ENCODE results near the gene EEF1A2.
A peak's percentile ranks its signal among the peaks of the same experiment; 100 is the strongest.

Gene EEF1A2

GRCh38 chr20:63520504-63520933 lies 21.6 kb upstream of the EEF1A2 start, which contains the start of gene PPDPF:
Gene PPDPF, plus strand, starts transcription at chr20:63520765. Its CDS starts 544 bp downstream, at chr20:63521309.
- no peak within 1 kb of the TSS for H3K9ac ChIP-seq
- no peak for TF ChIP-seq CTCF (conservative IDR thresholded peaks at IDR 0.05; ENCODE audit: low read depth, low read length)
- no peaks in the 10 kb centered on the region for H4K20me1 ChIP-seq (ENCODE audit: insufficient read depth)
- H3K27ac ChIP-seq = no peak within 1 kb of the TSS
- H3K36me3 ChIP-seq (ENCODE audit: insufficient read depth) = no peaks in the 10 kb centered on the region
- H3K4me3 ChIP-seq (IDR thresholded peaks at IDR 0.05; ENCODE audit: insufficient read depth, low read depth, low read length) = no peak within 1 kb of the TSS
- H2AFZ ChIP-seq (ENCODE audit: low read depth) = peak within 1 kb of the TSS; percentile 49
- no peaks in the 10 kb centered on the region for H3K79me2 ChIP-seq (ENCODE audit: insufficient read depth, low read depth)
- H3K4me1 ChIP-seq (ENCODE audit: low read depth, poor library complexity, severe bottlenecking) = no peaks in the 10 kb centered on the region
- H3K27me3 ChIP-seq (ENCODE audit: insufficient read depth, low read depth) = peaks cover 59% of the 10 kb centered on the region
- peak within 1 kb of the TSS; percentile 45; the same call in 1 of the 2 replicates for H3K4me2 ChIP-seq

GRCh38 chr20:63519668-63520503 lies 21.0 kb upstream of the EEF1A2 start:
- Histone ChIP-seq H3K36me3 (ENCODE audit: insufficient read depth) (no peaks in the 10 kb centered on the region; the same call in 1 of the 2 replicates), H3K27me3 (ENCODE audit: insufficient read depth, low read depth) (peaks cover 60% of the 10 kb centered on the region), H3K9ac (no peak overlapping the region), H3K4me3 (IDR thresholded peaks at IDR 0.05; ENCODE audit: insufficient read depth, low read depth, low read length) (no peak overlapping the region), H3K4me1 (ENCODE audit: low read depth, poor library complexity, severe bottlenecking) (no peaks in the 10 kb centered on the region), H3K79me2 (ENCODE audit: insufficient read depth, low read depth) (no peaks in the 10 kb centered on the region), H2AFZ (ENCODE audit: low read depth) (peak overlapping the region; percentile 49; the same call in 1 of the 2 replicates), H4K20me1 (ENCODE audit: insufficient read depth) (no peaks in the 10 kb centered on the region), H3K4me2 (peak overlapping the region; percentile 45; the same call in 1 of the 2 replicates), H3K27ac (no peak overlapping the region)
- no peak for TF ChIP-seq CTCF (conservative IDR thresholded peaks at IDR 0.05; ENCODE audit: low read depth, low read length)

- H3K9ac ChIP-seq = no peak overlapping the region
- peaks cover 60% of the 10 kb centered on the region for H3K27me3 ChIP-seq (ENCODE audit: insufficient read depth, low read depth)
- H3K79me2 ChIP-seq (ENCODE audit: insufficient read depth, low read depth) = no peaks in the 10 kb centered on the region
- H3K4me2 ChIP-seq = no peak overlapping the region
- no peak overlapping the region for H3K4me3 ChIP-seq (IDR thresholded peaks at IDR 0.05; ENCODE audit: insufficient read depth, low read depth, low read length)
- H3K36me3 ChIP-seq (ENCODE audit: insufficient read depth) = no peaks in the 10 kb centered on the region; the same call in 1 of the 2 replicates
- H4K20me1 ChIP-seq (ENCODE audit: insufficient read depth) = no peaks in the 10 kb centered on the region
- no peaks in the 10 kb centered on the region for H3K4me1 ChIP-seq (ENCODE audit: low read depth, poor library complexity, severe bottlenecking)
- no peak overlapping the region for H3K27ac ChIP-seq
- no peak for TF ChIP-seq CTCF (conservative IDR thresholded peaks at IDR 0.05; ENCODE audit: low read depth, low read length)
- H2AFZ ChIP-seq (ENCODE audit: low read depth) = no peak overlapping the region
These were observed 20.2 kb upstream of the EEF1A2 start for GRCh38 chr20:63518946-63519667.

GRCh38 chr20:63518351-63518861 lies 19.5 kb upstream of the EEF1A2 start:
- no peak for TF ChIP-seq CTCF (conservative IDR thresholded peaks at IDR 0.05; ENCODE audit: low read depth, low read length)
- Histone ChIP-seq H3K27me3 (ENCODE audit: insufficient read depth, low read depth) (peaks cover 68% of the 10 kb centered on the region), H3K4me3 (IDR thresholded peaks at IDR 0.05; ENCODE audit: insufficient read depth, low read depth, low read length) (no peak overlapping the region), H3K4me2 (no peak overlapping the region), H3K36me3 (ENCODE audit: insufficient read depth) (no peaks in the 10 kb centered on the region; the same call in 1 of the 2 replicates), H3K4me1 (ENCODE audit: low read depth, poor library complexity, severe bottlenecking) (no peaks in the 10 kb centered on the region), H4K20me1 (ENCODE audit: insufficient read depth) (no peaks in the 10 kb centered on the region), H3K9ac (no peak overlapping the region), H3K27ac (no peak overlapping the region), H2AFZ (ENCODE audit: low read depth) (no peak overlapping the region), H3K79me2 (ENCODE audit: insufficient read depth, low read depth) (no peaks in the 10 kb centered on the region)

Data from KMS-11 (cell line).